Tibial artery (tissue), 4 donors: ENCODE measurements around the gene LIX1L.

Source experiments
- DNase-seq, 2 donors: peaks; one replicate each; pipeline ENCODE4 v3.0.0-alpha.2; 2019
- H3K27ac ChIP-seq, 2 donors: fragments of 200-600 bp; sonication (generic) in 1 of 2; 1 replicate in 1 of 2; 2 replicates in 1 of 2; pipeline ENCODE4 v1.5.1; 2018 to 2019; ENCODE audit warnings: mild to moderate bottlenecking in 1 of 2
- H3K27me3 ChIP-seq, 2 donors: fragments of 200-600 bp; sonication (generic) in 1 of 2; one replicate each; pipeline versions ENCODE4 v1.5.1 to v1.6.0; 2016 to 2019
- H3K36me3 ChIP-seq, 3 donors: fragments of 200-600 bp; sonication (generic) in 2 of 3; one replicate each; pipeline ENCODE4 v1.5.1; 2016 to 2019; ENCODE audit warnings: mild to moderate bottlenecking in 2 of 3
- H3K4me1 ChIP-seq, 4 donors: fragments of 200-600 bp; sonication (generic) in 2 of 4; 1 replicate in 3 of 4; 2 replicates in 1 of 4; pipeline ENCODE4 v1.5.1; 2016 to 2019
- H3K4me3 ChIP-seq, 2 donors: fragments of 200-600 bp; sonication (generic) in 1 of 2; 1 replicate in 1 of 2; 2 replicates in 1 of 2; pipeline ENCODE4 v1.5.1; 2018 to 2019; ENCODE audit warnings: mild to moderate bottlenecking in 2 of 2
- H3K9me3 ChIP-seq, 3 donors: fragments of 200-600 bp; sonication (generic) in 1 of 3; one replicate each; pipeline ENCODE4 v1.5.1; 2016 to 2019
- intact Hi-C: fragments of 100-400 bp; cut with DNase I; formaldehyde crosslinking; loops from one replicate; pipeline ENCODE4 v1.15.0; 2023; ENCODE audit warnings: low total_unique reads
- TF ChIP-seq, protein P1 (sequence below), 2 experiments: fragments of 200-600 bp in 1 of 2; fragments of 450-650 bp in 1 of 2; IDR thresholded peaks; one replicate each; pipeline ENCODE4 v1.5.1; 2017 to 2019; ENCODE audit warnings: antibody characterized with exemption in 2 of 2, mild to moderate bottlenecking in 1 of 2, moderate library complexity in 1 of 2

Gene LIX1L

DNA sequence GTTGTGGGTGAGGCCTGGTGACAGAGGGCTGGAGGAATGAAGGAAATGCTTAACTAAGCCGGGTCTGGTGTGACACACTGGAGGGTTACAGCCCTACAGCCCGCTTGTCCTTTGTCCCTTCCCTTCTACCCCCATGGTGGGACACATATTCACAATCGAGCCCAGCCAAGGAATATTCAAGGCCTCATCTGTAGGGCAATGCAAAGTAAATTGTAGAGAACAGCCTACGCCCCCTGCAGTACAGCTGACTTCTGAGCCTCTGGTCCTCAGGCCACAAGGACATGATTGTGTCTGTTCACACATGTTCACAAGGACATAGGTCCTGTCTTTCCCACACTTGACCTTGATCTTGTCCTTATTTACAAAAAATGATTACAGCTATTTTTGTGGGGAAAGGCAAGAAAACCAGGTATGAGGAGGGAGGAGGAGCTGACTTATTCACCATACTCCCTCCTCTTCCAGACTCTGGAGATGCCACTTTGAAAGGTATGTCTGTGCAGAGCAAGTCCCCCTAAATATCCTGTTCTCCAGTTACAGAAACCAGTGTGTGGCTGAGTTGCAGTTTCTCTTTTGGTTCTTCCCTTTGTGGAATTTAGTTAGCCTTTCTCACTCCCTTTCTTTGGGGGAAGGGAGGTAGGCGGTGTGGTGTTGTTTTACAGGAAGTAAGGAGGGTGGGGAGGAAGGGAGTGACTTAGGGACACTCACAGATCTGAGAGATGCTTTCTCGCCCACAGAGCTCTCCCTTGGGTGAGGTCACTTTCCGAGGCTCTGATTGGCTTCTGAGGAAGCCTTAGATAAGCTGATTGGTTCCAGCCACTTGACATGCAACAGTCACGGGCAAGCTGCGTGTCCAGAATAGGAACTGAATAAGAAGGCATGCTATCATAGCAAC lies 21.3 kb upstream of the LIX1L start:
- peak; percentile 97 to 98 for DNase-seq

DNA sequence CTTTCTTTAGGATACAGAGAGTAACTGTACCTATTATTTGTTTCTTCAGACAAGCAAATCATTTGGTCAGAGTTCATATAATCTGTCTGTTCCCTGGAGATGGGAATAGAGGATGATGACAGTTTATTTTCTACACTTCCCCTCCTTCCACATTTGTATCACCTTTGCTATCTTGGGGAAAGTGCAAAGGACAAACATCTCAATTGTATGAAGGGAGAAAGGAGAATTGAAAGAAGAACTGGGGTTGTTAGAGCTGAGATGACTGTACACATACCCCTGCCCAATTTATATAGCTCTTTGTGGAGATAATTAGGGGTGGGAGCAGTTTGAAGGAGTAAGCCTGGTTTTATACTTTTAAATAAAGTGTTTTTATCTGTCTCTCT lies 20.6 kb upstream of the LIX1L start:
- Histone ChIP-seq H3K9me3 (no peaks in the 10 kb centered on the region), H3K4me3 (no peak overlapping the region), H3K36me3 (peaks cover 0 to 7% (median 0%) of the 10 kb centered on the region in 3 donors), H3K27me3 (no peaks in the 10 kb centered on the region), H3K4me1 (peaks cover 0 to 64% (median 55%) of the 10 kb centered on the region in 4 donors), H3K27ac (peak overlapping the region; percentile 85 to 90)
- TF ChIP-seq, protein P1, sequence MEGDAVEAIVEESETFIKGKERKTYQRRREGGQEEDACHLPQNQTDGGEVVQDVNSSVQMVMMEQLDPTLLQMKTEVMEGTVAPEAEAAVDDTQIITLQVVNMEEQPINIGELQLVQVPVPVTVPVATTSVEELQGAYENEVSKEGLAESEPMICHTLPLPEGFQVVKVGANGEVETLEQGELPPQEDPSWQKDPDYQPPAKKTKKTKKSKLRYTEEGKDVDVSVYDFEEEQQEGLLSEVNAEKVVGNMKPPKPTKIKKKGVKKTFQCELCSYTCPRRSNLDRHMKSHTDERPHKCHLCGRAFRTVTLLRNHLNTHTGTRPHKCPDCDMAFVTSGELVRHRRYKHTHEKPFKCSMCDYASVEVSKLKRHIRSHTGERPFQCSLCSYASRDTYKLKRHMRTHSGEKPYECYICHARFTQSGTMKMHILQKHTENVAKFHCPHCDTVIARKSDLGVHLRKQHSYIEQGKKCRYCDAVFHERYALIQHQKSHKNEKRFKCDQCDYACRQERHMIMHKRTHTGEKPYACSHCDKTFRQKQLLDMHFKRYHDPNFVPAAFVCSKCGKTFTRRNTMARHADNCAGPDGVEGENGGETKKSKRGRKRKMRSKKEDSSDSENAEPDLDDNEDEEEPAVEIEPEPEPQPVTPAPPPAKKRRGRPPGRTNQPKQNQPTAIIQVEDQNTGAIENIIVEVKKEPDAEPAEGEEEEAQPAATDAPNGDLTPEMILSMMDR (IDR thresholded peaks at IDR 0.05), result no peak
- no peak for DNase-seq
- intact Hi-C loops, result no loop called here

More for the DNA sequence above, 21.3 kb upstream of the LIX1L start:
- intact Hi-C loops, result no loop called here
- Histone ChIP-seq H3K27ac (peak overlapping the region; percentile 85 to 90), H3K27me3 (no peaks in the 10 kb centered on the region), H3K4me1 (peaks cover 0 to 70% (median 57%) of the 10 kb centered on the region in 4 donors), H3K9me3 (no peaks in the 10 kb centered on the region), H3K36me3 (peaks cover 0 to 7% (median 0%) of the 10 kb centered on the region in 3 donors), H3K4me3 (peak overlapping the region; percentile 16 to 23)
- TF ChIP-seq, protein P1 (IDR thresholded peaks at IDR 0.05), result no peak

DNA sequence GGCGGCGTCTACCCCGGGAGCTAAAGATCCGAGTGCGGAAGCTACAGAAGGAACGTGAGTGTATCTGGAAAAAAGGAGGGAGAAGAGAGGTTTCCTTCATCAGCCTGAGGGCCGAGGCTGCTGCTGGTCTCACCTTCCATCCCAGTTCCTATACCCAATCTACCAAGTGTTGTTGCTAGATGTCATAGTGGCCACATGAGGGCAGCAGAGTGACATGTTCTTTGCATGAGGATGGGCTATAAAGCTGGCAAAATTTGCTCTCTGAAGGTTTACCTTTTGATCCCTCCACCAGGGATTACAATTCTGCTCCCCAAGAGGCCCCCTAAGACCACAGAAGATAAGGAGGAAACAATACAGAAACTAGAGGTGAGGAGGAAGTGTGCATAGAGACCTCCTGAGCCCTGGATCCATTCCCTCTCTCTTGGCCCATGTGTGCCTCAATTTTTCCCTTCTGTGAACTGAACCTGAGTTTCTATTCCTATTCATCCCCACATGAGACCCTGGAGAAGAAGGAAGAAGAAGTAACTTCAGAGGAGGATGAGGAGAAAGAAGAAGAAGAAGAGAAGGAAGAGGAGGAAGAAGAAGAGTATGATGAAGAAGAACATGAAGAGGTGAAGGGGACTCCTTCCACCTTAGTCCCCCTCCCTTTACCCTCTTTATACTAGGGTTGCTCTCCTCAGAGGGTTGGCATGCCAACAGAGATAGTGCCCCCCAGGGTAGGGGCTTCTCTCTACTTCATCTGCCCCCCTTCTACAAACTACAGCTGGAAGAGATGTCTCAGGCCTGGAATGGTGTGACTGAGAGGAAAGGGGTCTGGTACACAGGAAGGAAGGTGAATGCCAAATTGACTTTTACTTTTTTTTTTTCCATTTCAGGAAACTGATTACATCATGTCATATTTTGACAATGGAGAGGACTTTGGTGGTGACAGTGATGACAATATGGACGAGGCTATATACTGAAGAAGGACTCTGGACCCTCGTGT lies 20.0 kb upstream of the LIX1L start:
- DNase-seq, result peak; percentile 85 to 86
- Histone ChIP-seq H3K4me3 (no peak overlapping the region), H3K27me3 (no peaks in the 10 kb centered on the region), H3K27ac (peak overlapping the region; percentile 85 to 90), H3K9me3 (no peaks in the 10 kb centered on the region), H3K36me3 (peaks cover 0 to 7% (median 0%) of the 10 kb centered on the region in 3 donors), H3K4me1 (peaks cover 0 to 57% (median 50%) of the 10 kb centered on the region in 4 donors)
- intact Hi-C loops, result loop anchor here (2.0 kb wide), 1 partner anchor 31 kb away; no protein-coding TSS in a partner anchor
- TF ChIP-seq, protein P1 (IDR thresholded peaks at IDR 0.05), result peak; percentile 85 to 96

DNA sequence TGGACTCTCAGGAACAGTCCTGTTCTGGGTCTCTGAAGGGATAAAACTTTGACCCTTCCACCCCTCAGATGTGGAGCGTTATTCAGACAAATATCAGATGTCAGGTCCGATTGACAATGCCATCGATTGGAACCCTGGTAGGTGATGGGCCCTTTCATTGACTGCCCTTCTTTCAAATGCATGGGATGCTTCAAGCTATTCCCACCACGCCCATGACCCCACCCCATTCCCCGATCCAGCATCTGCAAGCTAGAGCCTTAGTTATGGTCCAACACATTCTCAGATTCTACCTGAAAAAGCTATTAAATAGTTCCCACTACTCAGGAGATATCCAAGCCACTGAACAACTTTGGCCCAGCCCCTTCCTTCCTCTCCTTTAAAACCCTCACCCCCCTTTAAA lies 19.2 kb upstream of the LIX1L start:
- peak overlapping the region; percentile 85 to 90 for H3K27ac ChIP-seq
- H3K4me1 ChIP-seq, result peaks cover 0 to 50% (median 43%) of the 10 kb centered on the region in 4 donors

More for the DNA sequence above, 19.2 kb upstream of the LIX1L start:
- Histone ChIP-seq H3K27me3 (no peaks in the 10 kb centered on the region), H3K9me3 (no peaks in the 10 kb centered on the region), H3K36me3 (peaks cover 0 to 7% (median 0%) of the 10 kb centered on the region in 3 donors), H3K4me3 (no peak overlapping the region)
- intact Hi-C loops, result loop anchor here (2.0 kb wide), 1 partner anchor 32 kb away; no protein-coding TSS in a partner anchor
- TF ChIP-seq, protein P1 (IDR thresholded peaks at IDR 0.05), result no peak
- DNase-seq, result peak in 1 of 2 donors; percentile 48
